Stimulated activated CD8-positive, alpha-beta memory T cell treated with anti-CD3 and anti-CD28 coated beads, Interleukin-15, amount 100 ng/mL, for 48 hours (primary cell): ENCODE results near the gene DDX1.

Experiments
- DNase-seq, 2 donors: peaks; one replicate each; pipeline ENCODE4 v3.0.0-alpha.2; 2020; ENCODE audit warnings: low read depth in 2 of 2

DDX1 gene

GRCh38 chr2:15664273-15665066 lies 72.8 kb downstream of the DDX1 start:
- no peak for DNase-seq

GRCh38 chr2:15665067-15665942 lies 73.6 kb downstream of the DDX1 start:
- no peak for DNase-seq

DNA sequence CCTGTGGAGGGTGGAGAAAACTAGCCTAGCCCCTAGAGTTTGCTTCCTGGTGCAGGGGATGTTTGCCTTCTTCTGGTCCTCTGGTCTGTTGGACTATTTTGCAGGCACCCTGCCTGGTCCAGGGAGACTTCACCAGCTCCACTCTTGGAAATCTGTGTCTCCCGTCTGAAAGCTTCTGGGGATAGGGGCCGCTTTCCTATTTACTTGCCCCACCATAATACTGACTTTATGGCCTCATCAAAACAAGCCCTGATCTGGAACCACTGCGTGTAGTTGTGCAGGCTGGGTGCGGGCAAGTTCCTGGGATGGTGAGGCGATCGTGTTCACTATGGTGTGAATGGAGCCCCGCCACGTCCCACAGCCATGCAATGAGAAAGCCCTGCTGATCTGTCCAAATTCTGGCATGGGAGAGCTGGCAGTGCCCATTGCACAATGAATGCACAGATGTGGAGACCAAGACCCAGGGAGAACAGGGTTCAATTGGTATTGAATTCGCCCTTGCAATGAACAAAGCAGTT lies 74.3 kb downstream of the DDX1 start:
- DNase-seq: no peak

DNA sequence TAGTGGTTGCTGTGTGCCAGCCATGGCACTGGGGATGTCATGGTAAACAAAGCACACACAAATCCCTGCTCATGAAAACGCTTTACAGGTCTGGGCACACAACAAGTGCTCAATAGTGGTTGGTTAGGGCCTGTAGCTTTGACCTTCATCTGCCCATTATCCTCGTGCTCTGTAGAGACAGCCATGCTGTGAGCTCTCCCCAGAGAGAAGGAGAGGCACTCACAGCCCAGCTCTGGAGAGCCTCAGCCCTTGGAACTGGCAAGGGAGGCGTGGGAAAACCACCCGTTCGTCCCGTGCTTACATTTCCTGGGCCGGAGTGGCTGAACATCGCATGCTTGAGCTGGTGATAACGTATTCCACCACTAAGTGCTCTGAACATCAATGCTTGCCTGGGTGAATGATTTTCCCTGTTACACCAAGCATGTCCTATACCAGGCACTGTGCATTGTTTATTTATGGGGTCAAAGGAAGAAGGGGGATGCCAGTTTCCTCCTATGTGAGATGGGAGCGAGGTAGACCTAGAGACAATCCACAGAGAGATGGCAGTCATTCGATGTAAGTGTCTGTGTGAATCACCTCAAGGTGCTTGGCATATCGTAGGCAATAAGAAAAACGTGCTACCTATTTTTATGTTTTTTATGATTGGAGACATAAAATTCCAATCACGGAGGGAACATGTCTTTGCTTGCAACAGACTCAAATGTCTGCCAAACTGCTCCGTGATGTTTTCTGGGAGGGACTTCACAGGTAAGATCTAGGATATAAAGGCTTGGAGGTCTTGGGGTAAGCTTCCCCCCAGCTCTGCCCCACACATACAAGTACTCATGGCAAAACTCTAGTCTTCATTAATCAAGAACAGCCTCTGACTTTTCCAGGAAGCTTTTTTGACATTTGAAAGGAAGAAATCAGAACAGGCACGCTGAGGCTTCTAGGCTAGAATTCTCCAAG lies 75.5 kb downstream of the DDX1 start:
- DNase-seq: no peak

- DNase-seq: no peak
Observed at GRCh38 chr2:15667809-15668556, 76.3 kb downstream of the DDX1 start.

DNA sequence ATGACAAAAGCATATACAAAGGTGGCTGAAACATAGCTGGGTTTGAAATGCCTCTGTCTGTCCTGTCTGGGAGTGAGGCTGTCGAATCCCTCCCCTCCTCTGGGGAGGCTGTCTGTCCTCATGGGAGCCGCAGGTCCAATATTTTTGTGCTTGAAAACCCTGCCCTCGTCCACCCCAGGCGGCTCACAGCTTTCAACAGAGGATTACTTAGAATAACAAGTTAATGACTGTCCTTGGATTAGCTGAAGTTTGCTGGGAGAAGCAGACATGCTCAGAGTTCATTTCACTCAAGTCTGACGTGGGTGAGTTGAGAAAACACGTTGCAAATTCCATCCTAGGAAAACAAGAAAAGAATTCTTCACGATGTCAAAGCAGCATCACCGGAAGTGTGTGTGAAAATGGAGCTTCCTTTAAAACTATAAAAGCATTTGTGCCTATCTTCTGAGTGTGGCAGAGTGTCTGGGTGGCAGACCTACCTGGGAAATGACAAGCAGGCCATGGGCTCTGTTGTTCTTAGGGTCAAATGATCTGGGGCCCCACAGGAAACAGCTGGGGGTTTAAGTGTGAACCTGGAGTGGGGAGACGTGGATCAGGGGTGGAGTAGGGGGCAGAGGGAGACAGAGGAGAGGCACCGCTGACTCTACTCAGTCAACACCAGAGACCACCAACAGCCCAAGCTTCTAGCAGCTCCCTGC lies 77.1 kb downstream of the DDX1 start:
- no peak for DNase-seq

DNA sequence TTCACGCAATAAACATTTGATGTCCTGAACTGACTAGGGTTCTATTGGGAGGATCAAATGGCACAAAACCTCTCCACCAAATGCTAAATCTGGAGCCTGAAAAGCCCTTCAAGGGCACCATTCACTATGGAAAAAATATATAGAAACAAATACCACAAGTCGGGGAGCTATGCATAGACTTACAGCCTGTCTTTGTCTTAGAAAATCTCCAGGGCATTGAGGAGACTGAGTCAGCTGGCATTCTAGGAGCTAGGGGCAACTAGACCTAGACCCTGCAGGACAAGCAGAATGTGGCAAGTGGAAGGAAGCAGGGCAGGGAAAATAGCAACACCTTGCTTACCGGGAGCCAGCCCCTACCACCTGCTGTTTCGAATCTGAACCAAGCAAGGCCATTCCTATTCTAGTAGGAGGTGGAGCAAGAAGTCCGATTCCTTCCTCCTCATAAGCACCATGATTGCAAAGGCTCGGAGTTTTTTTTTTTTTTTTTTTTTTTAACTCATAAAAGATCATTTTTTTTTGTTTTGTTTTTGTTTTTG lies 77.8 kb downstream of the DDX1 start:
- no peak for DNase-seq

- DNase-seq: no peak
Observed at GRCh38 chr2:15670469-15670868, 78.8 kb downstream of the DDX1 start.

GRCh38 chr2:15670981-15671380 lies 79.3 kb downstream of the DDX1 start:
- DNase-seq: no peak

DNA sequence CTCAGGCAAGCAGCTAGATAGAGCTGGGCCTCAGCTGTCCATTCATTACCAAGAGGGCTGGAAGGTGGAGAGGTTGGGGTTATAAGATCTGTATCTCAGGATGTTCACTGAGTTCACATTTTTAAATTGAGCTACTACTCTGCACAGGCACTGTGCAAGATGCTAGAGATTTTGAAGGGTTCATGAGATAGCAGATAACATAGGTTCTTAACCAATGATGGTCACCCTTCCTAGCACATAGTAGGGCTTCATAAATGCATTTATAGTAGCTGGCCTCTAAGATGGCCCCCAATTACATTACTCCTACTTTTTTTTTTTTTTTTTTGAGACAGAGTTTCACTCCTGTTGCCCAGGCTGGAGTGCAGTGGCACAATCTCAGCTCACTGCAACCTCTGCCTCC lies 79.7 kb downstream of the DDX1 start:
- no peak for DNase-seq

GRCh38 chr2:15671842-15672815 lies 80.5 kb downstream of the DDX1 start:
- DNase-seq: no peak

GRCh38 chr2:15672961-15673918 lies 81.6 kb downstream of the DDX1 start:
- DNase-seq: no peak

- no peak for DNase-seq
Observed at GRCh38 chr2:15673919-15674636, 82.4 kb downstream of the DDX1 start.

DNA sequence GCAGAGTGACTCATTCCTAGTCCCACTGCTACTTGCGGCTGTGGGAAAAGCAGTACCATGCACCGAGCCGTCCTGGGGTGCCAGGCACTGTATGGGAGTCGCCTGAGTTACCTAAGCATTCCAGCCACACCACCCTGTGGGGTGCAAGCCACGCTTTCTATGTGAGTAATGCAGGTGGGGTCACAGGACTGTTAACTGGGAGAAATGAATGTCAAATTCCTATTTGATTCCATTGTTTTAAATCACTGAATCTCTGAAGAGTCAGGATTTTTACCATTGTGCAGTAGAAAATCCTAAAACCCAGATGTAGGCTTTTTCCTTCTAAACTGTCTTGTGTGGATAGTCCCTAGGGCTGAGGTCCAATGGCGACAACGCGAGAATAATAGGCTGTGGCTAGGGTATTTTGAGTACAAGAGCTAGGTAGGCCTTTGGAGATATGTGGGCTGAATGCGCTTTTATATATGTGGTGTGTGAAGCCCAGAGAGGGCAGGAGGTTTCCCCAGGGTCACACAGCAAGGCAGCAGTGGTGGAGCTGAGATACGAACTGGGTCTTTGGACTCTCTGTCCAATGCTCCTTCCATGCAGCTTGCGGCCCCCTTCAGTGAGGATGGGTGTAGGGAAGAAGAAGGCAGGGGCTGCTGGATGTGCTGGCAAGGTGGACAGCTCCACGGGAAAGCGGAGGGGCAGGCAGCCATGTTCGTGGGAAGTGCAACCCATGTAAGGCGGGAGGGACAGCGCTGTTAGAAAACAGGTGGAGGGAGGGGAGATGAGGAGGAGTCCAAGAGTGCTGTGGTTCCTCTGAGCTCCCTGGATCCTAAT lies 83.2 kb downstream of the DDX1 start:
- DNase-seq: no peak

- DNase-seq: no peak
Observed at GRCh38 chr2:15675456-15676195, 84.0 kb downstream of the DDX1 start.
